Heart left ventricle (tissue), 16 donors: ENCODE measurements around the gene MEGF9. TPM values are rescaled to one million over a fixed set of nuclear protein-coding genes. Genes with fewer than 3 reads are reported as not detected.
"Not testable (repeated sequence)": the region's sequence is repeated elsewhere in the genome, so short reads cannot be mapped to it uniquely, and the experiment has no call there.

Experiments used
- ATAC-seq, 4 donors: fragments of 200-7000 bp; cut with Tn5 transposase; one replicate each; pipeline ENCODE4 v1.9.1; 2020 to 2022; ENCODE audit warnings: moderate library complexity in 4 of 4, mild to moderate bottlenecking in 3 of 4, moderate number of reproducible peaks in 1 of 4
- DNase-seq, 5 donors: peaks; one replicate each; pipeline ENCODE4 v3.0.0-alpha.2; 2020
- H3K27ac ChIP-seq, 12 donors: fragments of 200-600 bp; sonication (generic) in 4 of 12; one replicate each; pipeline versions ENCODE4 v1.5.0 to v1.8.0; 2016 to 2022; ENCODE audit warnings: mild to moderate bottlenecking in 2 of 12
- H3K27me3 ChIP-seq, 9 donors: fragments of 200-600 bp; sonication (generic) in 2 of 9; one replicate each; pipeline versions ENCODE4 v1.5.1 to v1.8.0; 2016 to 2022; ENCODE audit warnings: mild to moderate bottlenecking in 3 of 9
- H3K36me3 ChIP-seq, 9 donors: fragments of 200-600 bp; sonication (generic) in 2 of 9; one replicate each; pipeline versions ENCODE4 v1.5.0 to v1.8.0; 2018 to 2022; ENCODE audit warnings: mild to moderate bottlenecking in 2 of 9
- H3K4me1 ChIP-seq, 12 donors: fragments of 200-600 bp; sonication (generic) in 4 of 12; one replicate each; pipeline versions ENCODE4 v1.5.0 to v1.8.0; 2016 to 2022; ENCODE audit warnings: mild to moderate bottlenecking in 3 of 12
- H3K4me3 ChIP-seq, 12 donors: fragments of 200-600 bp; sonication (generic) in 4 of 12; one replicate each; pipeline versions ENCODE4 v1.5.0 to v1.8.0; 2017 to 2022; ENCODE audit warnings: mild to moderate bottlenecking in 9 of 12, moderate library complexity in 4 of 12
- H3K9me3 ChIP-seq, 12 donors: fragments of 200-600 bp; sonication (generic) in 4 of 12; one replicate each; pipeline versions ENCODE4 v1.5.0 to v1.8.0; 2016 to 2022; ENCODE audit warnings: mild to moderate bottlenecking in 1 of 12
- CTCF ChIP-seq, 12 donors: fragments of 200-600 bp; sonication (generic) in 4 of 12; IDR thresholded peaks; one replicate each; pipeline versions ENCODE4 v1.5.0 to v1.8.0; 2018 to 2022; ENCODE audit warnings: antibody characterized with exemption in 12 of 12, mild to moderate bottlenecking in 5 of 12
- POLR2A ChIP-seq, 2 donors: fragments of 450-650 bp; IDR thresholded peaks; one replicate each; pipeline ENCODE4 v1.6.1; 2017; ENCODE audit warnings: antibody characterized with exemption in 2 of 2, mild to moderate bottlenecking in 2 of 2, moderate library complexity in 2 of 2
- WGBS, 4 donors: extraction: QIAGEN DNeasy Blood & Tissue Kit in 2 of 4; methylation state at CpG; one replicate each; pipeline versions ENCODE4 v1.1.5 to v1.1.7; 2013 to 2018; 5-methylcytosine and 5-hydroxymethylcytosine counted together
- intact Hi-C, 10 donors: fragments of 100-400 bp; cut with DNase I; formaldehyde crosslinking; loops; one replicate each; pipeline versions ENCODE4 v1.11.1 to v1.14.2; 2022
- polyA plus RNA-seq, 2 donors: library from polyadenylated mRNA; stranded (reverse); fragments of 200-250 nt; gene quantifications; one replicate each; pipeline ENCODE4 v1.2.3, GENCODE V29; 2013
- total RNA-seq, 9 donors: library from RNA; depleted of rRNA in 2 of 9; stranded (reverse); fragments of >200 nt in 2 of 9; fragmentation: NEBNext Ultra II Directional in 3 of 9; extraction: Animal tissue kit (Norgen Biotek cat#: 25700) in 3 of 9; gene quantifications; one replicate each; pipeline versions ENCODE4 v1.1.0 to v1.2.4, GENCODE V29; 2016 to 2023
- donor health status: ischemic (EF 13 %, LVEDD 7.1; RV severe dilation, severe dysfunction).
- donor health status: healthy with polysubstance abuse.
- donor health status: DM: no; HTN: yes; CAD: no.
- donor health status: DM: no; HTN: no; CAD: no.
- donor health status: ischemic (EF 25% LVEDD 6.9; RV normal size, moderate dysfunction).
- donor health status: ischemic (EF 25% LVEDD 5.7; RV mildly dilated, moderate dysfunction).
- donor health status: healthy.
- donor health status: DM: yes; HTN: yes; CAD: no.
- donor health status: ischemic (EF 35%, LVEDD 5.7; RV mildly dilated, moderate dysfunction).
- donor health status: nonischemic (EF 11% LVEDD 7.7; RV severe dilation, severe dysfunction).
- donor health status: DM: yes; HTN: yes; CAD: no.
- donor health status: PGD.
- donor health status: ischemic (EF 29% LVEDD 5.4; RV normal size, mild dysfunction).
- donor health status: nonischemic (EF 23%, LVEDD 6.1; RV moderate dilation, normal function).

Gene MEGF9
- total and polyA plus RNA-seq, 11 donors: 2.2 to 46.0 (median 12.8) TPM

DNA sequence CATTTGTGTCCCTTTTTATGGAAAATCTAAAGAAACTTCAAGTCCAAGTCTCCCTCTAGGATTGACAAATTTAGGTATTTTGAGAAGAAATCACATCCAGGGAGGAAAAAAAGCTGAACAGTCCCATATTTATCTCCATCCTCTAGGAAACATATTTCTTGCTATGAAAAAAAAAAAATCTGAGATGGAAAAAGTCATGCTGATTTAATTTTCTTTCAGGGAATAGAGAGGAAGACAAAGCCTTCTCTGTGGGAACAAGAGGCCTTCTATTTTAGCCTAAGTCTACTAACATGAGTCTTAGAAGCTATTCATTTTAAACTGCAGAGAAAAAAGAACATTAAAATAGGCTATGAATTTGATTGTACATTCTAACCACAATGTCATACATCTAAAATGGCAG is 71.2 kb downstream of the MEGF9 start:
- H3K27me3 ChIP-seq: no peaks in the 10 kb centered on the region
- ATAC-seq (no peak), DNase-seq (no peak)
- TF ChIP-seq CTCF (IDR thresholded peaks at IDR 0.05) (no peak), POLR2A (IDR thresholded peaks at IDR 0.05) (no peak)
- H3K4me1 ChIP-seq: no peaks in the 10 kb centered on the region
- intact Hi-C loops: no loop called here
- peaks cover 0 to 5% (median 0%) of the 10 kb centered on the region in 12 donors for H3K9me3 ChIP-seq
- H3K36me3 ChIP-seq: no peaks in the 10 kb centered on the region
- no peak overlapping the region for H3K4me3 ChIP-seq
- no peak overlapping the region for H3K27ac ChIP-seq

DNA sequence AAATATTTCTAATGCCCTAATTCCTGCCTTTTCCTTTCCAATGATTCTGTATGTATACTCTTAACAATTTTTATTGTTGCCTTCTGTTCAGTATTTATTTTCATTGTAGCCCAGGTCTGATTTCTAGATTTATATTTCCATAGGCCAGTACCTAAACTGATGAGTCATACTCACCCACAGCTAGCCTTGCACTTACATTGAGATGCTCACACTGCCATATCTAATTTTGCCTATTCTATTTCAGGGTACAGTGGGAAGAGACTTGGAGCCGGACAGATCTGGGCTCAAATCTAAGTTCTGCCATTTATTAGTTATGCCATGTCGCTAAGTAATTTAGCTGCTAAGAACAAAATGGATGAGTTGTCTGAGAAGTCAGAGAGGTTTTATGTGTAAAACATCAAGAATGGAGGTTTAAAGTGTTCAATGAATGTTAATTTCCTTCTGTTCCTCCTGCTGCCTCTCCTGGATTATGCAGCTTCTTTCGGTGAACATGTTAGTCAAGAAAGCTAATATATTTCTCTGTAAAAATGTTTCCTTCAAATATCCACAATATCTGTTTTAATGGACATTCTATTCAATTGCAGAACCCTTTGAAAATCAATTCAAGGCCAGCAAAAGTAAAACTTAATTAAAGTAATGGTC is 72.0 kb downstream of the MEGF9 start:
- Histone ChIP-seq H3K4me3 (no peak overlapping the region), H3K27ac (no peak overlapping the region), H3K4me1 (no peaks in the 10 kb centered on the region), H3K9me3 (peaks cover 0 to 5% (median 0%) of the 10 kb centered on the region in 12 donors), H3K27me3 (no peaks in the 10 kb centered on the region), H3K36me3 (no peaks in the 10 kb centered on the region)
- intact Hi-C loops: no loop called here
- DNase-seq (no peak), ATAC-seq (no peak)
- no peak for TF ChIP-seq POLR2A (IDR thresholded peaks at IDR 0.05)
- no peak for TF ChIP-seq CTCF (IDR thresholded peaks at IDR 0.05)
- 85 to 91% (median 88%) methylated on average over 3 of the region's 3 CpGs for WGBS, 4 donors

- intact Hi-C loops: not testable (repeated sequence)
Observed at GRCh38 chr9:120640874-120641273, 73.4 kb downstream of the MEGF9 start.

DNA sequence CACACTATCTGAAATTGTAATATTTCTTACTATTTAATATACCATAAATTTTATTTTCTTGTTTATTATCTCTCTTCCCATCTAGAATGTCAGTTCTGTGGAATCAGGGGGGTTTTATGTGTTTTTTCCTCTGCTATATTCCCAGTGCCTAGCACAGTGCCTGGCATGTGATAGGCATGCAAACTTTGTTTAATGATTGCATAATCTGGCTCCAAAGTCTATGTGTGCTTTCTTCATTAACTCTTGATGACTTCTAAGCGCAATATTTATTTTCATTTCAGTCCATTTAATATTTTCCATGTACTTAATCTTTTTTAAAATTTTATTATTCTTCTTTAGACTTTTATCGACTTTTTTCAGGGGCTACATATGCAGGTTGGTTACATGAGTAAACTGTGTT is 73.9 kb downstream of the MEGF9 start:
- no peak overlapping the region for H3K27ac ChIP-seq
- 97 to 99% (median 98%) methylated on average over 2 of the region's 2 CpGs for WGBS, 4 donors
- intact Hi-C loops: no loop called here

More at GRCh38 chr9:120640874-120641273, 73.4 kb downstream of the MEGF9 start:
- H3K27me3 ChIP-seq, H3K9me3 ChIP-seq, DNase-seq, ATAC-seq, H3K4me3 ChIP-seq, H3K27ac ChIP-seq, H3K36me3 ChIP-seq, H3K4me1 ChIP-seq: not testable (repeated sequence)
- WGBS, 4 donors: 97 to 100% (median 98%) methylated on average over 1 of the region's 1 CpG

More for the DNA sequence above, 73.9 kb downstream of the MEGF9 start:
- Histone ChIP-seq H3K4me1 (no peaks in the 10 kb centered on the region), H3K36me3 (peaks cover 0 to 5% (median 0%) of the 10 kb centered on the region in 9 donors), H3K4me3 (no peak overlapping the region), H3K9me3 (peaks cover 0 to 14% (median 1%) of the 10 kb centered on the region in 12 donors), H3K27me3 (no peaks in the 10 kb centered on the region)
- no peak for ATAC-seq
- no peak for TF ChIP-seq CTCF (IDR thresholded peaks at IDR 0.05)
- no peak for TF ChIP-seq POLR2A (IDR thresholded peaks at IDR 0.05)
- DNase-seq: no peak
